Spinal cord (tissue), 10 donors: ENCODE data around the gene CEP170B. TPM values are rescaled to one million over a fixed set of nuclear protein-coding genes. Genes with fewer than 3 reads are reported as not detected.
"Not testable (repeated sequence)": the region's sequence is repeated elsewhere in the genome, so short reads cannot be mapped to it uniquely, and the experiment has no call there.

Source experiments
- DNase-seq, 6 donors: peaks; one replicate each; pipeline versions ENCODE4 v3.0.0 to v3.0.0-alpha.2; 2013 to 2015; ENCODE audit warnings: low spot score in 6 of 6, low read depth in 4 of 6
- H3K27ac ChIP-seq: one replicate; pipeline ENCODE4 v1.5.1; 2013; ENCODE audit warnings: low read depth, low read length, control low read depth
- H3K27me3 ChIP-seq: one replicate; pipeline ENCODE4 v1.6.1; 2013; ENCODE audit warnings: low read length; ENCODE audit not compliant: control insufficient read depth, insufficient read depth
- H3K36me3 ChIP-seq: one replicate; pipeline ENCODE4 v1.6.1; 2013; ENCODE audit warnings: low read length; ENCODE audit not compliant: control insufficient read depth, insufficient read depth
- H3K4me1 ChIP-seq: one replicate; pipeline ENCODE4 v1.6.1; 2013; ENCODE audit warnings: low read length; ENCODE audit not compliant: control insufficient read depth, insufficient read depth
- H3K4me3 ChIP-seq: one replicate; pipeline ENCODE4 v1.5.1; 2013; ENCODE audit warnings: low read depth, low read length, control low read depth
- H3K9me3 ChIP-seq: one replicate; pipeline ENCODE4 v1.6.1; 2013; ENCODE audit warnings: low read length; ENCODE audit not compliant: control insufficient read depth, insufficient read depth
- WGBS: methylation state at CpG from one replicate; pipeline ENCODE4 v1.1.5; 2013; ENCODE audit warnings: missing lambda C conversion rate; ENCODE audit not compliant: insufficient coverage; 5-methylcytosine and 5-hydroxymethylcytosine counted together
- polyA plus RNA-seq, 2 donors: library from polyadenylated mRNA; unstranded; fragments of 120-200 nt; gene quantifications; one replicate each; pipeline ENCODE4 v1.2.1, GENCODE V29; 2013; ENCODE audit not compliant: insufficient read length in 2 of 2
- total RNA-seq, 2 donors: library from RNA; depleted of rRNA in 1 of 2; stranded (reverse); fragments of 120-200 nt in 1 of 2; fragments of >200 nt in 1 of 2; gene quantifications; one replicate each; pipeline versions ENCODE4 v1.2.3 to v1.2.4, GENCODE V29; 2013 to 2014
- donor health status: healthy.

CEP170B gene
- total and polyA plus RNA-seq, 4 donors = 11.0 to 41.4 (median 28.0) TPM

DNA sequence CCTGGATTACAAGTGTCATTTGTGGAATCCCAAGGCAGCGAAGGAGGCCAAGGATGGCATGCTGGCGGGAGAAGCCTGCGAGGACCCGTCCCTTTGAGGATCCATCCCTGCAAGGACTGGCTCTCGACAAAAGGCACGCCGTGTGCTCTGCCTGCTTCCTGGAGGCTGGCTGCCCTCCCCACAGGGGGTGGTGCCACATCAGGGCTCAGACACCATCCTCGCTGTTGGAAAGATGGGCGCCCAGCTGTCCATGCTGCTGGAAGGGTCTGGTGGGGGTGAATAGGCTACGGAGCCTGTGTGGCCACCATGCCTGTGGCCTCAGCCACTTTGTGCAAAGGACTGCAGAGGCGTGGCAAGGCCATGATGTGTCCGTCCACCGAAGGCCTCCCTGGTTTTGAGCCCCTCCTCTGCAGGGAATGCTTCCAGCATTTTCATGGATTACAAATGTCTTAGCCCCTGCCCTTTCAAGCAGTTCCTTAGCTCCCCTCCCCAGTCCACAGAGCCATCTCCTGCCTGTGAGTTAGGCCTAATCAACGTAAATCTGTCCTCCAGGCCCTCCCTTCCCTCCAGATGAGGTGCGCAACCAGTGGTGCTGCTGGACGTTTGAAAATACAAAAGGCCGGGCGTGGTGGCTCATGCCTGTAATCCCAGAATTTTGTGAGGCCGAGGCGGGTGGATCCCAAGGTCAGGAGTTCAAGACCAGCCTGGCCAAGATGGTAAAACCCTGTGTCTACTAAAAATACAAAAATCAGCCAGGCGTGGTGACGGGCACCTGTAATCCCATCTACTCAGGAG is 42.0 kb upstream of the CEP170B start:
- DNase-seq = no peak
- no peak overlapping the region for H3K4me3 ChIP-seq
- peaks cover 12% of the 10 kb centered on the region for H3K36me3 ChIP-seq
- H3K9me3 ChIP-seq = no peaks in the 10 kb centered on the region
- no peaks in the 10 kb centered on the region for H3K27me3 ChIP-seq
- 81% methylated on average over 20 of the region's 22 CpGs for WGBS
- no peak overlapping the region for H3K27ac ChIP-seq
- peaks cover 33% of the 10 kb centered on the region for H3K4me1 ChIP-seq

DNA sequence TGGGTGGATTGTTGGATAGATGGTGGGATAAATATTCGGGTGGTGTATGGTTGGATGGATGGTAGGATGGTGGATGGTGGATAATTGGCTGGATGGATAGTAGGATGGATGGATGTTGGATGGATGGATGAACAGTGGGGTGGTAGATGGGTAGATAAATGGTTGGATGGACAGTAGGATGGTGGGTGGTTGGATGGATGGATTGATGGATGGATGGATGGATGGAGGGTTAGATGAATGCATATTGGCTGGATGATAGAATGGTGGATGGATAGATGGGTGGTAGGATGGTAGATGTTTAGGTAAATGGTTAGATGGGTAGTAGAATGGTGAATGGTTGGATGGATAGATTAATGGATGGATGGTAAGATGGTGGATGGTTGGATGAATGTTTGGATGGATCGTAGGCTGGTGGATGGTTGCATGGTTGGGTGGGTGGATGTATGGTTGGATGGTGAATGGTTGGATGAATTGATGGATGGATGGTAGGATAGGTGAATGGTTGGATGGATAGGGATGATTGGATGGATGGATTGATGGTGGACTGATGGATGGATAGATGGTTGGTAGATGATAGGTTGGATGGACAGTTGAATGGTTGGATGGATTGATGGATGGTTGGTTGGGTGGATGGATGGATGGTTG is 40.6 kb upstream of the CEP170B start:
- no peaks in the 10 kb centered on the region for H3K27me3 ChIP-seq
- H3K36me3 ChIP-seq = peaks cover 7% of the 10 kb centered on the region
- H3K9me3 ChIP-seq = no peaks in the 10 kb centered on the region
- no peak for DNase-seq
- no peak overlapping the region for H3K27ac ChIP-seq
- H3K4me1 ChIP-seq = peaks cover 33% of the 10 kb centered on the region
- no peak overlapping the region for H3K4me3 ChIP-seq
- WGBS = 96% methylated on average over 2 of the region's 2 CpGs

DNA sequence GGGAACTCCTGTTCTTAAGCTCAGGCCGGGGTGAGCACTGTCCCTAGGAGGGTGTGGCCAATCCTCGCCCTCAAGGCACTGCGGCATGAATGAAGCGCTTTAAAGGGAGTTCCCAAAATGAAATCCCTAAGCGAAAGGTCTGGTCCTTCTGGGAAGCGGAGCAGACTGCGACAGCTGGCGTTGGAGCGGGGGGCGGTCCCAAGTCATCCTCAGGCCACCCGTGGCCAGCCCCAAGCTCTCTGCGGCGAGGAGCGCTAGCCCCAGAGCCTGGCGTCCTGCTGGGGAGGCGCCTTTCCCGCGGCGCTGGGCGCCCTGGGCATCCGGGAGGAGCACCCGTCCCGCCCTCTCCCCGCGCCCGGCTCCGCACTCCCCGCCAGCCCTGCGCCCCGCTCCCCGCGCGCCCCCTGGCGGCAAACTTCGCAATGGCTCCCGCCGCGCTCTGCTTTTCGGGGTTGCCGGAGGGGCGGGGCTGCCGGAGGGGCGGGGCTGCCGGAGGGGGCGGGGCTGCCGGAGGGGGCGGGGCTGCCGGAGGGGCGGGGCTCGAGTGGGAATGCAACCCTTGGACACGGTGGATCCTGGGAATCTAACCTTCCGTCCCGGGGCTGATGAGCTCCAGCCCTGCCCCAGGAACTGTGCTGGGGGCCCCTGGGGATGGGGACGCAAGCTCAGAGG is 38.7 kb upstream of the CEP170B start:
- H3K4me1 ChIP-seq = peaks cover 24% of the 10 kb centered on the region
- H3K27ac ChIP-seq = no peak overlapping the region
- under 1% methylated on average over 53 of the region's 54 CpGs for WGBS
- peak overlapping the region; percentile 51 for H3K4me3 ChIP-seq
- peak in 3 of 6 donors; percentile 61 to 92 (median 91) for DNase-seq
- peaks cover 5% of the 10 kb centered on the region for H3K36me3 ChIP-seq
- no peaks in the 10 kb centered on the region for H3K27me3 ChIP-seq
- no peaks in the 10 kb centered on the region for H3K9me3 ChIP-seq

DNA sequence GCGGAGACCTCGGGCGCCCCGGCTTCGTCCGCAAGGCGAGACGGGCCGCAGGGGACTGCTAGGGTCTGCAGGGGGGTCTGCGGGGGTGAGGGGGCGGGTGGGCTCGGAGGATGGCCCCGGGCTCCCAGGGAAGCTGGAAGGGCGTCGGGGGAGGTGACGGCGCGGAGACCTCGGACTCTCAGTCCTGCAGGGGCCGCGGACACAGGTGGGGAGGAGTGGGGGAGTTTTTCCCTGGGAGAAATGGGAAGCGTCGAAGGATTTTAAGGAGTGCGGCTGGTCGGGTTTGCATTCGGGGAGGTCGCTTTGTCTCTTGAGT is 38.2 kb upstream of the CEP170B start:
- WGBS = under 1% methylated on average over 18 of the region's 27 CpGs
- H3K36me3 ChIP-seq = peaks cover 4% of the 10 kb centered on the region
- peak overlapping the region; percentile 45 for H3K4me3 ChIP-seq
- peak in 1 of 6 donors; percentile 57 for DNase-seq
- H3K9me3 ChIP-seq = no peaks in the 10 kb centered on the region
- no peak overlapping the region for H3K27ac ChIP-seq
- peaks cover 23% of the 10 kb centered on the region for H3K4me1 ChIP-seq
- H3K27me3 ChIP-seq = no peaks in the 10 kb centered on the region

DNA sequence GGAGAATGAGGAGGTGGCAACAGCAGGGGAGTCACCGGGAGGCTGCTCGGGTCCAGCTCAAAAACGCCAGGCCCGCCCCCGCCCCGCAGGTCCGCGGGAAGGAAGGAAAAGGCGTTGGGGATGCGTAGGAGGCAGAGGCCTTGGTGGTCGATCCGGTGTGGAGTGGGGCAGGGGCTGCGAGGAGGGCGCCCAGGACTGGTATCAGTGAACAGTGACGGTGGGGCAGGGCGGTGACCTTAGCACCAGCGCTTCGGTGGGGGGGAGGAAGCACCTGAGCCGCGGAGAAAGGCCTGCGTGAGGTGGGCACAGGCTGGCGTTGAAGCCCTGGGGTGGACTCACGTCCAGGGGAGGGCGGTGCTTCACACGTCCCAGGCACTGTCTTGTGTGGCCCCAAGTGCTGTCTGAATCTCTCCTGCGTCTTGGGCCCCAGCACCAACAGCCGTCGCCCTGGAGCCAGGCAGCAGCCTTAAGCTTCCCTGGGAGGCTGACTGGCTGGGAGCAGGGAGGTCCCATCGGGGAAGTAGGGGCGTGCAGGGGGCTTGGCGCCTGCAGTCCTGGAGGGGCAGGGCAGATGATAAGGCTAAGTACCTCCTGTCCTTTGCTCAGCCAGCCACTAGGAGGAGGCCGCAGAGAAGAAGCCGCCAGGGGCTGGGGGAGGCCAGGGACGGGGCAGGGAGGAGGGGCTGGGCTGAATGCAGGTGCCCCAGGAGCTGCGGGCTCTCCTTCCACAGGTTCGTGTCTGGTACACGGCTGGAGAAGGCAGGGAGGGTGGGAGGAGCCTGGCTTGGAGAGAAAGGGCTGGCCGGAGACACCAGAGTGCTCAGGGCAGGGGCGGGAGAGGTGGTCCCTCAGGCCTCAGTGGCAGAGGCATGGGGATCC is 37.7 kb upstream of the CEP170B start:
- peak in 2 of 6 donors; percentile 29 to 41 for DNase-seq
- peak overlapping the region; percentile 45 for H3K4me3 ChIP-seq
- H3K9me3 ChIP-seq = no peaks in the 10 kb centered on the region
- peaks cover 23% of the 10 kb centered on the region for H3K4me1 ChIP-seq
- 5% methylated on average over 39 of the region's 39 CpGs for WGBS
- H3K27me3 ChIP-seq = no peaks in the 10 kb centered on the region
- H3K27ac ChIP-seq = no peak overlapping the region
- H3K36me3 ChIP-seq = no peaks in the 10 kb centered on the region

DNA sequence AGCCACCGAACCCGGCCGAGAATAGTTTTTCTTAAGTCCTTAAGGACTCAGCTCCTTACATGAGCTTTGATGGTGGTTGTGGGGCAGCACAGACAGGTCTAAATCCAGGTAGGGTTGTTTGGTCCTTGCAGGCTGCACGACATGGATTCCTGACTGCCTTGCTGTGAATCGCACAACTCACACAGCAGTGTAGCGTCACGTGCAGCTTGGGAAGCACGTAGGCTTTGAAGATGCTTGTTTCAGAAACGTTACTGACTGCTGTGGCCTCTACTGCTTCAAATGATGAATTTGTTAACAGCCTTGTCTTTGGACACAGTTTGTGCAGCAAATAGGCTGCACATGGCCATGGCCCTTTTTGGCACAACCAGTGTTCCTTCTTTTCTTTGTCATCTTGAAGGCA is 34.3 kb upstream of the CEP170B start:
- DNase-seq = no peak
- Histone ChIP-seq H3K4me3 (no peak overlapping the region), H3K9me3 (no peaks in the 10 kb centered on the region), H3K27ac (no peak overlapping the region), H3K36me3 (no peaks in the 10 kb centered on the region), H3K27me3 (no peaks in the 10 kb centered on the region), H3K4me1 (peaks cover 18% of the 10 kb centered on the region)
- 66% methylated on average over 9 of the region's 9 CpGs for WGBS

DNA sequence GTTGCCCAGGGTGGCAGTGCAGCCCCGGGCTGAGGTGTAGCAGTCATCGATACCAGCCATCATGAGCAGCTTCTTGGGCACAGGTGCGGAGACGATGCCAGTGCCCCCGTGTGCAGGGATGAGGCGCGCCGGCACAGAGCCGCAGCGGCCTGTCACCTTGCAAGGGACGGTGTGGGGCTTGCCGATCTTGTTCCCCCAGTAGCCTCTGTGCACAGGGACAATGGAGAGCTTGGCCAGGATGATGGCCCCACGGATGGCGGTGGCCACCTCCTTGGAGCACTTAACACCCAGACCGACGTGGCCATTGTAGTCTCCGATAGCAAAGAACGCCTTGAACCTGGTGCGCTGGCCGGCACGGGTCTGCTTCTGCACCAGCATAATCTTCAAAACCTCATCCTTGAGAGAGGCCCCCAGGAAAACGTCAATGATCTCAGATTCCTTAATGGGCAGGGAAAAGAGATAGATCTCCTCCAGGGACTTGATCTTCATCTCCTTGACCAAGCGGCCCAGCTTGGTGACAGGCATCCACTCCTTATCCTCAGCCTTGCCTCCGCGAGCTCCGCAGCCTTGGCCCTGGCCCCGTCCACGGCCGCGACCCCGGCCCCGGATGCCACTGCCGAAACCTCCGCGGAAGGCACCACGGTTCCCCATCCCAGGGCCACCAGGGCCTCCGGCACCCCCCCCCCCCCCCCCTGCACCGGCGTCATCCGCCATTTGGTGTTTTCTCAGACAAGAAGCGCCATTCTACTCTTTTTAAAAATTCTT is 28.7 kb upstream of the CEP170B start:
- not testable (repeated sequence) for H3K27me3 ChIP-seq, H3K27ac ChIP-seq, H3K4me1 ChIP-seq, DNase-seq, H3K36me3 ChIP-seq, H3K4me3 ChIP-seq, H3K9me3 ChIP-seq
- WGBS = 90% methylated on average over 11 of the region's 41 CpGs

DNA sequence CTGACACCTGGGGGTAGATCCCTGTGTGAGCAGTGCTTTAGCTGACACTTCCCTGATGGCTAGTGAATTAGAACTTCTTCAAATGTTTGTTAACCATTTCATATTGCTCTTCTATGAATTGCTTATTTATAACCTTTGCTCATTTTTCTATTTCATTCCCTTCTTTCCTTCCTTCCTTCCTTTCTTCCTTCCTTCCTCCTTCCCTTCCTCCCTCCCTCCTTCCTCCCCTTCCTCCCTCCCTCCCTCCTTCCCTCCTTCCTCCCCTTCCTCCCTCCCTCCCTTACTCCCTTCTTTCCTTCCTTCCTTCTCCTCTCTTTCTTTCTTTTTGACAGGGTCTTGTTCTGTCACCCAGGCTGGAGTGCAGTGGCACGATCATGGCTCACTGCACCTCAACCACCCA is 23.3 kb upstream of the CEP170B start:
- Histone ChIP-seq H3K4me1 (peaks cover 21% of the 10 kb centered on the region), H3K27me3 (peaks cover 37% of the 10 kb centered on the region), H3K9me3 (peaks cover 4% of the 10 kb centered on the region), H3K4me3 (no peak overlapping the region), H3K27ac (no peak overlapping the region), H3K36me3 (no peaks in the 10 kb centered on the region)
- WGBS = 60% methylated on average over 1 of the region's 1 CpG
- DNase-seq = no peak

DNA sequence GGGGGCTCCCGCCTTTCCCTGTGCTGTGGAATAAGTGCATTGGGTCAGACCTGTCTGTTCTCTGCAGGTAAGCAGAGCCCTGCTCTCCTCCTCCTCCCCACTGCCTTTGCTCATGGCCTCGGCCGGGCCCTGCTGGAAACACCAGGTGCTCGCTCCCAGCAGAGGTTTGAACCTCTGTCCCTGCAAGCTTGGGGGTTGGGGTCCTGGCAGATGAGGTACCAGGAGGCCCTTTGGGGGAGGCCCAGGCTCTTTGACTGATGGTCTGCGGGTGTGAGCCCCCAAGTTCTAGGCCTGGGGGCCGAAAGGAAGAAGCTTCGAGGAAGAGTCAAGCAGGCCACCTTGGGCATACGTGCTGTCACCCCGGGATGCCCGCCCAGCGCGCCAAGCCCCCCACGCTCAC is 22.1 kb upstream of the CEP170B start:
- peaks cover 4% of the 10 kb centered on the region for H3K9me3 ChIP-seq
- DNase-seq = no peak
- H3K4me3 ChIP-seq = no peak overlapping the region
- 21% methylated on average over 10 of the region's 13 CpGs for WGBS
- H3K27ac ChIP-seq = no peak overlapping the region
- no peaks in the 10 kb centered on the region for H3K36me3 ChIP-seq
- peaks cover 21% of the 10 kb centered on the region for H3K4me1 ChIP-seq
- peaks cover 39% of the 10 kb centered on the region for H3K27me3 ChIP-seq
